Cardiac fibroblast (primary cell): ENCODE measurements around the gene WHAMM.

Source experiments
- DNase-seq, 2 donors: peaks; one replicate each; pipeline versions ENCODE4 v3.0.0 to v3.0.0-alpha.2; 2010; ENCODE audit warnings: low read depth in 2 of 2
- H3K4me3 ChIP-seq, 2 donors: replicated peaks in 1 of 2; 1 replicate in 1 of 2; 2 replicates in 1 of 2; pipeline ENCODE4 v1.5.1; 2011; ENCODE audit warnings: low read depth in 2 of 2, low read length in 2 of 2, mild to moderate bottlenecking in 2 of 2, moderate library complexity in 1 of 2
- CTCF ChIP-seq: IDR thresholded peaks from one replicate; pipeline ENCODE4 v1.5.1; 2011; ENCODE audit warnings: low read depth, mild to moderate bottlenecking, low read length, inconsistent platforms

Gene WHAMM

GRCh38 chr15:82852941-82853561 is 43.6 kb downstream of the WHAMM start:
- no peak for TF ChIP-seq CTCF
- DNase-seq = no peak
- no peak overlapping the region for H3K4me3 ChIP-seq

GRCh38 chr15:82854554-82854953 is 45.1 kb downstream of the WHAMM start:
- DNase-seq = no peak
- no peak for TF ChIP-seq CTCF
- no peak overlapping the region for H3K4me3 ChIP-seq

- DNase-seq = no peak
- no peak for TF ChIP-seq CTCF
- H3K4me3 ChIP-seq = no peak overlapping the region
Measured at GRCh38 chr15:82855286-82856100, 46.1 kb downstream of the WHAMM start.

GRCh38 chr15:82856397-82857170 is 47.2 kb downstream of the WHAMM start:
- no peak overlapping the region for H3K4me3 ChIP-seq
- DNase-seq = no peak
- TF ChIP-seq CTCF = no peak

GRCh38 chr15:82858932-82859331 is 49.5 kb downstream of the WHAMM start:
- TF ChIP-seq CTCF = no peak
- DNase-seq = no peak
- H3K4me3 ChIP-seq = no peak overlapping the region

- DNase-seq = no peak
- no peak overlapping the region for H3K4me3 ChIP-seq
- no peak for TF ChIP-seq CTCF
Measured at GRCh38 chr15:82862886-82863285, 53.5 kb downstream of the WHAMM start.
